ENCODE data around the gene MAP3K1. TPM values are rescaled to one million over a fixed set of nuclear protein-coding genes. Genes with fewer than 3 reads are reported as not detected.

Gene MAP3K1
- total RNA-seq, 1 donor from 2014 or later: 33.1 TPM

DNA sequence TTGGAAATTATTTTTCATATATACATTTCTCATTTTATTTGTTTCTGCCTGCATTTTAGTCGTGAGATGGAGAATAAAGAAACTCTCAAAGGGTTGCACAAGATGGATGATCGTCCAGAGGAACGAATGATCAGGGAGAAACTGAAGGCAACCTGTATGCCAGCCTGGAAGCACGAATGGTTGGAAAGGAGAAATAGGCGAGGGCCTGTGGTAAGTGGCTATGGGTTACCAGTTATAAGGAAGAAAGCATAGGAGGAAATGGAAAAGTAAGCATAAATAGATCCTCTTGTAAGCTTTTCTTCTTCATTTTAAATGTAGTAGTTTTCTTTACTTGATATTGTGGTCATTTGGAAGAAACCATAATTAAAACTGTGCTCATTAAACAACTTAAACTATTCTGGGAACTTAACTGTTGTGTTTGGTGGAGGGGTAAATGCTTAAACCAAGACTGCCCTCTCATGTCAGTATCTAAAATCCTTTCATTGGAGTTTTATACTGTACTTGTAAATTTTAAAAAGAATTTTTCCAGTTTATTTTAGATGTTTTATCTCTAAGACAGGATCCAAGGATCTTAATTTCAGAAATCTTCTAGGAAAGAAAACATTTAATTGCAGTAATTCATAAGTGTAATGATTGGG lies 41.3 kb downstream of the MAP3K1 start:
- TF ChIP-seq, protein P1, sequence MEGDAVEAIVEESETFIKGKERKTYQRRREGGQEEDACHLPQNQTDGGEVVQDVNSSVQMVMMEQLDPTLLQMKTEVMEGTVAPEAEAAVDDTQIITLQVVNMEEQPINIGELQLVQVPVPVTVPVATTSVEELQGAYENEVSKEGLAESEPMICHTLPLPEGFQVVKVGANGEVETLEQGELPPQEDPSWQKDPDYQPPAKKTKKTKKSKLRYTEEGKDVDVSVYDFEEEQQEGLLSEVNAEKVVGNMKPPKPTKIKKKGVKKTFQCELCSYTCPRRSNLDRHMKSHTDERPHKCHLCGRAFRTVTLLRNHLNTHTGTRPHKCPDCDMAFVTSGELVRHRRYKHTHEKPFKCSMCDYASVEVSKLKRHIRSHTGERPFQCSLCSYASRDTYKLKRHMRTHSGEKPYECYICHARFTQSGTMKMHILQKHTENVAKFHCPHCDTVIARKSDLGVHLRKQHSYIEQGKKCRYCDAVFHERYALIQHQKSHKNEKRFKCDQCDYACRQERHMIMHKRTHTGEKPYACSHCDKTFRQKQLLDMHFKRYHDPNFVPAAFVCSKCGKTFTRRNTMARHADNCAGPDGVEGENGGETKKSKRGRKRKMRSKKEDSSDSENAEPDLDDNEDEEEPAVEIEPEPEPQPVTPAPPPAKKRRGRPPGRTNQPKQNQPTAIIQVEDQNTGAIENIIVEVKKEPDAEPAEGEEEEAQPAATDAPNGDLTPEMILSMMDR (IDR thresholded peaks at IDR 0.05): no peak
- no peak for TF ChIP-seq POLR2A (IDR thresholded peaks at IDR 0.05)
- no peak for DNase-seq (ENCODE audit: extremely low spot score in 2 of 2)
- H3K4me1 ChIP-seq: peaks cover 33% of the 10 kb centered on the region
- H3K27me3 ChIP-seq: no peaks in the 10 kb centered on the region
- H3K9me3 ChIP-seq: no peaks in the 10 kb centered on the region
- intact Hi-C loops (cut with DNase I): no loop called here
- H3K36me3 ChIP-seq: peaks cover 0 to 15% of the 10 kb centered on the region in 2 donors
- no peak overlapping the region for H3K4me3 ChIP-seq
- H3K27ac ChIP-seq: no peak overlapping the region

DNA sequence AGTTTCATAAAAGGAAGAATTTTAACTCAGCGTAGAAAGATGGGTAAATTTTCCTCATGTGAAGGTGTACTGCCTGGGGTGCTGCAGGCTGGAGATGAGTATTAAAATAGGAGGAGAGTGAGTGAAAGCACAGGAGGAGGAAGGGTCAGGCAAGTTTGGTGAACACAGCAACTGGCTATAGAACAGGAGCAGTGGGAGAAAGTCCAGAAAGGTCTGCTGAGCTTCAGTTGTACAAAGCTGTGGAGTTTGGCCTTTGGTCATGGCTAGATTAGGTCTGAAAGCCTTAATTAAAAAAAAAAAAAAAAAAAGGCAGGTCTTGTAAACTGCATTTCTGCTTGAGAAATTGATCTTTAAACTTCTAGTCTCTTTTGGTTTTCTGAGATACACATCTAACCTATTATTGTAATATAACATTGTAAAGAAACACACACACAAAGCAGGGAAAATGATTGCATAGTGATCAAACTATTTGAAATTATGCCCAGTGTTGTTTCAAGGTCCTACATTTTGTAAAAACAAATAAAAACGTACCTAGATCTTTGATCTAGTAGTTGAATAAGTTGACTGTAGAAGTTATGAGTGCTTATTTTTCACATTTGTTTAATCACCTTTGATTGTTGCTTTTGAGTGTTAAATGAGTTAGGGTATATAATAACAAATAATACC lies 43.6 kb downstream of the MAP3K1 start:
- TF ChIP-seq POLR2AphosphoS5 (IDR thresholded peaks at IDR 0.05; ENCODE audit: insufficient read depth in 1 of 2, low read depth in 1 of 2): no peak
- TF ChIP-seq, protein P1 (IDR thresholded peaks at IDR 0.05): no peak
- TF ChIP-seq POLR2A (IDR thresholded peaks at IDR 0.05): no peak
- intact Hi-C loops (cut with DNase I): no loop called here
- Histone ChIP-seq H3K36me3 (peaks cover 0 to 18% of the 10 kb centered on the region in 2 donors), H3K27ac (no peak overlapping the region), H3K9me3 (no peaks in the 10 kb centered on the region), H3K4me3 (no peak overlapping the region), H3K4me1 (peaks cover 15% of the 10 kb centered on the region), H3K27me3 (no peaks in the 10 kb centered on the region)
- no peak for DNase-seq (ENCODE audit: extremely low spot score in 2 of 2)

DNA sequence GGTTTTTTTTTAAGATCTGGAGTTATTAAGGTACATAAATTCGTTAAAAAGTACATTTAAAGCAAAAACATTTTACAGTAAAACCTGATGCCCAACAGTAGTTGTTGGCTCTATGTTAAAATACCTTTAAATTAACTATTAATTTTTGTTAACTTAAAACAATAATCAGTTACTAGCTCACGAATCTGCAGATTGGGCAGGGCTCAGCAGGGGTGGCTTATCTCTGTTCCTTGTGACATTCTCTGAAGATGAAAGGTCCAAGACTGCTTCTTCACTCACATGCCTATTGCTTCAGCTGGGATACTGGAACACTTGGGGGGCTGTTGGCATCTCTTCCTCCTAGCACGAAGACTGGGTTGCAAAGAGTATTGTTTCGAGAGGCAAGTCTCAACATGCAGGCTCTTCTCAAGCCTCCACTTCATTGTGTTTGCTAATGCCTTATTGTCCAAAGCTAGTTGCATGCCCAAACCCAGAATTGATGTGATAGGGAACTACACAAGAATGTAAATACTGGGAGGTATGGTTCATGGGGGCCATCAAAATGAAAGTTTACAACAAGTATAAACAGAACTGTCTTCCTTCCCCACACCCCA lies 46.6 kb downstream of the MAP3K1 start:
- Histone ChIP-seq H3K9me3 (no peaks in the 10 kb centered on the region), H3K36me3 (peaks cover 4 to 44% of the 10 kb centered on the region in 2 donors), H3K27me3 (no peaks in the 10 kb centered on the region), H3K27ac (no peak overlapping the region), H3K4me3 (no peak overlapping the region), H3K4me1 (no peaks in the 10 kb centered on the region)
- intact Hi-C loops (cut with DNase I): no loop called here
- TF ChIP-seq, protein P1 (IDR thresholded peaks at IDR 0.05): no peak
- TF ChIP-seq POLR2A (IDR thresholded peaks at IDR 0.05) (no peak), POLR2AphosphoS5 (IDR thresholded peaks at IDR 0.05; ENCODE audit: insufficient read depth in 1 of 2, low read depth in 1 of 2) (no peak)
- no peak for DNase-seq (ENCODE audit: extremely low spot score in 2 of 2)

DNA sequence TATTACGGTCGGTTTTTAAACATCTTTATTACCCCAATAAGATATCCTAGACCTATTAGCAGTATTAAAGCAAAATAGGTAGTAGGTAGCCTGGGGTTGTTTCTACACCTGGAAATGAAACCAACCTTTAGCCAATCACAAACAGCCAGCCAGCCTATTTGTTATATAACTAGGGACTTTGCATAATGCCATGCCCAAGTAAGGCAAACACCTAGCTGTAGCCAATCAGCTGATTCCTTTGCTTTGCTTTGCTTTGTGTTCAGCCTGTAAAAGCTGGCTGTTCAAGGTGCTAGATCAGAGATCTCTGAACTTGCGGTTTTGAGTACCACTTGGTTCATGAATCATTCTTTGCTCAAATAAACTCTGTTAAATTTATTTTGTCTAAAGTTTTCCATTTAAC lies 47.6 kb downstream of the MAP3K1 start:
- no peak overlapping the region for H3K4me3 ChIP-seq
- intact Hi-C loops (cut with DNase I): no loop called here
- peaks cover 4 to 50% of the 10 kb centered on the region in 2 donors for H3K36me3 ChIP-seq
- no peaks in the 10 kb centered on the region for H3K27me3 ChIP-seq
- DNase-seq (ENCODE audit: extremely low spot score in 2 of 2): no peak
- no peak for TF ChIP-seq POLR2A (IDR thresholded peaks at IDR 0.05)
- no peak for TF ChIP-seq POLR2AphosphoS5 (IDR thresholded peaks at IDR 0.05; ENCODE audit: insufficient read depth in 1 of 2, low read depth in 1 of 2)
- TF ChIP-seq, protein P1 (IDR thresholded peaks at IDR 0.05): no peak
- no peaks in the 10 kb centered on the region for H3K4me1 ChIP-seq
- no peak overlapping the region for H3K27ac ChIP-seq
- H3K9me3 ChIP-seq: no peaks in the 10 kb centered on the region

DNA sequence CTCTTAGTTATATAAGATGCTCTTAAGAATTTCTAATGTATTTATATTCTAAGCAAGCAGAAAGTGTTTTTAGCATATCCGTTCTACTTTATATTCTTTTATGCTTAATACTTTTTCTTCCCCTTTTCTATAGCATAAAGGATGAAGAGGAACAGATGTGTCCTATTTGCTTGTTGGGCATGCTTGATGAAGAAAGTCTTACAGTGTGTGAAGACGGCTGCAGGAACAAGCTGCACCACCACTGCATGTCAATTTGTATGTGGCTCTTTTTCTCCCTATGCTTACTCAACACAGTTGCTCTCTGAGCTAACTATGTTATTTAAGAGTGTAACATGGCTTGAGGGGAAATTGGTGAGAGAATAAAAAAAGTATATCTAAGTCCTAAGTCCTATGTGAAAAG lies 56.4 kb downstream of the MAP3K1 start:
- Histone ChIP-seq H3K9me3 (no peaks in the 10 kb centered on the region), H3K27me3 (no peaks in the 10 kb centered on the region), H3K4me1 (no peaks in the 10 kb centered on the region), H3K36me3 (peaks cover 0 to 67% of the 10 kb centered on the region in 2 donors), H3K27ac (no peak overlapping the region), H3K4me3 (no peak overlapping the region)
- intact Hi-C loops (cut with DNase I): no loop called here
- DNase-seq (ENCODE audit: extremely low spot score in 2 of 2): no peak
- TF ChIP-seq, protein P1 (IDR thresholded peaks at IDR 0.05): no peak
- TF ChIP-seq POLR2A (IDR thresholded peaks at IDR 0.05) (no peak), POLR2AphosphoS5 (IDR thresholded peaks at IDR 0.05; ENCODE audit: insufficient read depth in 1 of 2, low read depth in 1 of 2) (no peak)

Measured in vagina (tissue), 2 donors.